ENCODE results near the gene SEC14L3. TPM values are rescaled to one million over a fixed set of nuclear protein-coding genes. Genes with fewer than 3 reads are reported as not detected.

The SEC14L3 gene
- total and polyA plus RNA-seq, 2 donors from 2014 or later = not detected

- intact Hi-C loops (cut with DNase I) = no loop called here
- FAIRE-seq = no peak
Measured at GRCh38 chr22:30474683-30475424, 3.0 kb upstream of the SEC14L3 start.

GRCh38 chr22:30474121-30474520 is 2.3 kb upstream of the SEC14L3 start:
- FAIRE-seq (no peak), DNase-seq (no peak)
- no peak overlapping the region for H3K27ac ChIP-seq (ENCODE audit: low read depth in 2 of 2, low read length in 2 of 2)
- no peak overlapping the region for H3K9ac ChIP-seq (ENCODE audit: low read length in 3 of 3)
- no peak for TF ChIP-seq CTCF (IDR thresholded peaks at IDR 0.05; ENCODE audit: borderline replicate concordance, extremely low read depth, insufficient read depth)
- no peaks in the 10 kb centered on the region for H3K27me3 ChIP-seq (ENCODE audit: control insufficient read depth, insufficient read depth, low read length)
- H3K36me3 ChIP-seq (ENCODE audit: control insufficient read depth in 2 of 3, insufficient read depth in 3 of 3, low read length in 3 of 3) = no peaks in the 10 kb centered on the region
- no peak overlapping the region for H3K4me3 ChIP-seq (ENCODE audit: low read length in 3 of 3)
- intact Hi-C loops (cut with DNase I) = no loop called here
- H3K4me1 ChIP-seq (ENCODE audit: control insufficient read depth in 2 of 3, insufficient read depth in 2 of 3, low read depth in 1 of 3, low read length in 3 of 3) = no peaks in the 10 kb centered on the region
- no peaks in the 10 kb centered on the region for H3K9me3 ChIP-seq (ENCODE audit: control insufficient read depth in 2 of 3, insufficient read depth in 1 of 3, low read length in 3 of 3)

More at GRCh38 chr22:30474683-30475424, 3.0 kb upstream of the SEC14L3 start:
- peak in 2 of 5 donors; percentile 15 to 25 for DNase-seq
- Histone ChIP-seq H3K9me3 (ENCODE audit: control insufficient read depth in 2 of 3, insufficient read depth in 1 of 3, low read length in 3 of 3) (no peaks in the 10 kb centered on the region), H3K9ac (ENCODE audit: low read length in 3 of 3) (no peak overlapping the region), H3K27me3 (ENCODE audit: control insufficient read depth, insufficient read depth, low read length) (no peaks in the 10 kb centered on the region), H3K4me3 (ENCODE audit: low read length in 3 of 3) (no peak overlapping the region), H3K36me3 (ENCODE audit: control insufficient read depth in 2 of 3, insufficient read depth in 3 of 3, low read length in 3 of 3) (no peaks in the 10 kb centered on the region), H3K27ac (ENCODE audit: low read depth in 2 of 2, low read length in 2 of 2) (no peak overlapping the region), H3K4me1 (ENCODE audit: control insufficient read depth in 2 of 3, insufficient read depth in 2 of 3, low read depth in 1 of 3, low read length in 3 of 3) (no peaks in the 10 kb centered on the region)
- TF ChIP-seq CTCF (IDR thresholded peaks at IDR 0.05; ENCODE audit: borderline replicate concordance, extremely low read depth, insufficient read depth) = no peak

- DNase-seq (no peak), FAIRE-seq (no peak)
- no peak overlapping the region for H3K9ac ChIP-seq (ENCODE audit: low read length in 3 of 3)
- H3K36me3 ChIP-seq (ENCODE audit: control insufficient read depth in 2 of 3, insufficient read depth in 3 of 3, low read length in 3 of 3) = no peaks in the 10 kb centered on the region
- no peak overlapping the region for H3K4me3 ChIP-seq (ENCODE audit: low read length in 3 of 3)
- no peaks in the 10 kb centered on the region for H3K27me3 ChIP-seq (ENCODE audit: control insufficient read depth, insufficient read depth, low read length)
- H3K9me3 ChIP-seq (ENCODE audit: control insufficient read depth in 2 of 3, insufficient read depth in 1 of 3, low read length in 3 of 3) = no peaks in the 10 kb centered on the region
- TF ChIP-seq CTCF (IDR thresholded peaks at IDR 0.05; ENCODE audit: borderline replicate concordance, extremely low read depth, insufficient read depth) = no peak
- no peaks in the 10 kb centered on the region for H3K4me1 ChIP-seq (ENCODE audit: control insufficient read depth in 2 of 3, insufficient read depth in 2 of 3, low read depth in 1 of 3, low read length in 3 of 3)
- intact Hi-C loops (cut with DNase I) = no loop called here
- no peak overlapping the region for H3K27ac ChIP-seq (ENCODE audit: low read depth in 2 of 2, low read length in 2 of 2)
Measured at GRCh38 chr22:30472994-30473720, 1.3 kb upstream of the SEC14L3 start.
